Uterus (tissue), 4 donors: ENCODE data around the gene AQP11. TPM values are rescaled to one million over a fixed set of nuclear protein-coding genes. Genes with fewer than 3 reads are reported as not detected.

Source experiments
- DNase-seq, 2 donors: peaks; one replicate each; pipeline ENCODE4 v3.0.0-alpha.2; 2019 to 2020
- H3K27ac ChIP-seq, 2 donors: fragments of 200-600 bp; sonication (generic); 1 replicate in 1 of 2; 2 replicates in 1 of 2; pipeline ENCODE4 v1.5.1; 2016 to 2018
- H3K27me3 ChIP-seq, 2 donors: fragments of 200-600 bp; sonication (generic); one replicate each; pipeline ENCODE4 v1.5.1; 2018 to 2019; ENCODE audit warnings: control low read depth in 1 of 2
- H3K36me3 ChIP-seq, 2 donors: fragments of 200-600 bp; sonication (generic); one replicate each; pipeline ENCODE4 v1.5.1; 2019; ENCODE audit warnings: control low read depth in 1 of 2
- H3K4me1 ChIP-seq, 2 donors: fragments of 200-600 bp; sonication (generic); one replicate each; pipeline ENCODE4 v1.5.1; 2018 to 2019; ENCODE audit warnings: control low read depth in 1 of 2
- H3K4me3 ChIP-seq, 2 donors: fragments of 200-600 bp; sonication (generic); 1 replicate in 1 of 2; 2 replicates in 1 of 2; pipeline ENCODE4 v1.5.1; 2018 to 2019; ENCODE audit warnings: mild to moderate bottlenecking in 1 of 2
- H3K9me3 ChIP-seq, 2 donors: fragments of 200-600 bp; sonication (generic); one replicate each; pipeline ENCODE4 v1.5.1; 2019; ENCODE audit warnings: control low read depth in 1 of 2
- CTCF ChIP-seq, 4 experiments: fragments of 200-600 bp in 2 of 4; fragments of 450-650 bp in 2 of 4; sonication (generic) in 2 of 4; IDR thresholded peaks; one replicate each; pipeline ENCODE4 v1.5.1; 2016 to 2019; ENCODE audit warnings: antibody characterized with exemption in 4 of 4, mild to moderate bottlenecking in 2 of 4, moderate library complexity in 1 of 4
- POLR2A ChIP-seq, 2 donors: fragments of 450-650 bp; IDR thresholded peaks; one replicate each; pipeline ENCODE4 v1.6.1; 2016; ENCODE audit warnings: antibody characterized with exemption in 2 of 2, mild to moderate bottlenecking in 1 of 2, moderate library complexity in 1 of 2
- intact Hi-C: fragments of 100-400 bp; cut with DNase I; formaldehyde crosslinking; loops from one replicate; pipeline ENCODE4 v1.15.1; 2023; ENCODE audit warnings: low total_unique reads
- total RNA-seq, 4 donors: library from RNA; depleted of rRNA in 3 of 4; stranded (reverse); fragments of >200 nt in 3 of 4; gene quantifications; one replicate each; pipeline versions ENCODE4 v1.1.0 to v1.2.4, GENCODE V29; 2014 to 2023
- donor health status: DM: yes; HTN: yes; CAD: no.

Gene AQP11
- total RNA-seq, 4 donors from 2014 or later, result 0.73 to 6.9 (median 1.9) TPM; not detected in 1

- no peak for DNase-seq
- H3K4me3 ChIP-seq, result no peak overlapping the region
- no peaks in the 10 kb centered on the region for H3K4me1 ChIP-seq
- H3K36me3 ChIP-seq, result no peaks in the 10 kb centered on the region
- H3K27ac ChIP-seq, result no peak overlapping the region
- no peaks in the 10 kb centered on the region for H3K27me3 ChIP-seq
- intact Hi-C loops, result no loop called here
- TF ChIP-seq CTCF (IDR thresholded peaks at IDR 0.05) (no peak), POLR2A (IDR thresholded peaks at IDR 0.05) (no peak)
- H3K9me3 ChIP-seq, result no peaks in the 10 kb centered on the region
Observed at GRCh38 chr11:77580712-77581337, 8.9 kb upstream of the AQP11 start.

- no peak for TF ChIP-seq POLR2A (IDR thresholded peaks at IDR 0.05)
- TF ChIP-seq CTCF (IDR thresholded peaks at IDR 0.05), result no peak
- Histone ChIP-seq H3K36me3 (no peaks in the 10 kb centered on the region), H3K27ac (peak overlapping the region; percentile 72 to 86), H3K27me3 (no peaks in the 10 kb centered on the region), H3K9me3 (no peaks in the 10 kb centered on the region), H3K4me3 (peak overlapping the region; percentile 43 to 73), H3K4me1 (peaks cover 0 to 5% of the 10 kb centered on the region in 2 donors)
- DNase-seq, result no peak
- intact Hi-C loops, result no loop called here
Observed at GRCh38 chr11:77589181-77589520, 602 bp upstream of the AQP11 start.

- Histone ChIP-seq H3K27ac (peak overlapping the region; percentile 72 to 86), H3K36me3 (no peaks in the 10 kb centered on the region), H3K4me3 (peak overlapping the region; percentile 43 to 73), H3K27me3 (no peaks in the 10 kb centered on the region), H3K9me3 (no peaks in the 10 kb centered on the region), H3K4me1 (peaks cover 0 to 5% of the 10 kb centered on the region in 2 donors)
- intact Hi-C loops, result no loop called here
- TF ChIP-seq CTCF (IDR thresholded peaks at IDR 0.05) (no peak), POLR2A (IDR thresholded peaks at IDR 0.05) (no peak)
- DNase-seq, result peak; percentile 44 to 50
Observed at GRCh38 chr11:77590194-77590782, 535 bp downstream of the AQP11 start.

- no peak for DNase-seq
- Histone ChIP-seq H3K36me3 (no peaks in the 10 kb centered on the region), H3K27ac (no peak overlapping the region), H3K27me3 (no peaks in the 10 kb centered on the region), H3K9me3 (no peaks in the 10 kb centered on the region), H3K4me1 (peaks cover 0 to 5% of the 10 kb centered on the region in 2 donors), H3K4me3 (no peak overlapping the region)
- intact Hi-C loops, result no loop called here
- TF ChIP-seq POLR2A (IDR thresholded peaks at IDR 0.05), result no peak
- no peak for TF ChIP-seq CTCF (IDR thresholded peaks at IDR 0.05)
Observed at GRCh38 chr11:77592727-77593126, 3.0 kb downstream of the AQP11 start.

GRCh38 chr11:77593883-77594282, 4.1 kb downstream of the AQP11 start:
- intact Hi-C loops, result no loop called here
- no peak overlapping the region for H3K4me3 ChIP-seq
- no peak for TF ChIP-seq POLR2A (IDR thresholded peaks at IDR 0.05)
- no peak for TF ChIP-seq CTCF (IDR thresholded peaks at IDR 0.05)

More at GRCh38 chr11:77593883-77594282, 4.1 kb downstream of the AQP11 start:
- no peak for DNase-seq
- Histone ChIP-seq H3K9me3 (no peaks in the 10 kb centered on the region), H3K27me3 (no peaks in the 10 kb centered on the region), H3K36me3 (no peaks in the 10 kb centered on the region), H3K4me1 (peaks cover 0 to 5% of the 10 kb centered on the region in 2 donors), H3K27ac (no peak overlapping the region)
